Measurements from ENCODE around the gene NCK2.
"Not testable (repeated sequence)": the region's sequence is repeated elsewhere in the genome, so short reads cannot be mapped to it uniquely, and the experiment has no call there.

The NCK2 gene

DNA sequence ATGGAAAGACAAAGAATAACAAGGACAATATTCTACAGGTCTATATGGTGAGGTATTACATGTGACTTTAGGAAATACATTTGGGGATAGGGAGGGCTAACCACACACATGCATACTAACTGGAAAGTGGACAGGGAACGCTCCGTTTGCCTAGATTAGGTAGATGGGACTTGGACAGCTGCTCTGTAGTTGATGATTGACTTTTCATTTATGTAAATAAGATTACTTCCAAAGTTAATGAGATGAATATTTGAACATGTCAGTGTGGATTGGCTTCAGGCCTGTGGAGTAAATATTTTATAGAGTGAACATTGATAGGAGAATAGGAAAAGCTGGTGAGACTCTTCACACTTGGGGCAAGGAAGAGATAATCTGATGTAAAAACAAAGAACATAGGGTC, 142.0 kb downstream of the NCK2 start:
- DNase-seq (ENCODE audit: low read depth in 1 of 2, low spot score in 1 of 2) = no peak

DNA sequence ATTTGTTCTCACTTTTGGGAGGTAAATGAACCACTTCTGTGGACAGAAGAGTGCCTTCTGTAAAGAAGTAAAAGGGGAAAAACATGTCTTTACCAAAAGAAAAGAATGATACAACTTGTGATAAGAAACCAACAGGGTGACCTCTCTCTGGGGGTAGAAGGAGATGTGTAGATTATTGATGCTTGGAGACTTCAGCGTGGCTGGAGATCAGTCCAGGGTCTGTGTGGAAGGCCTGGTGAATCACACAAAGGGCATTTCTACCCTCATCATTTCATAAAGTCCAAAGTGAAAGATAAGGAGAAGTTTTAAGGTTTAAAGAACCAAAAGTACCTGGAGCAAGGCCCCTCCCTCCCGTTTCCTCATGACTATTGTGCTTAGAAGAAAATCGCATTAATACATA, 142.5 kb downstream of the NCK2 start:
- DNase-seq (ENCODE audit: low read depth in 1 of 2, low spot score in 1 of 2) = no peak

DNA sequence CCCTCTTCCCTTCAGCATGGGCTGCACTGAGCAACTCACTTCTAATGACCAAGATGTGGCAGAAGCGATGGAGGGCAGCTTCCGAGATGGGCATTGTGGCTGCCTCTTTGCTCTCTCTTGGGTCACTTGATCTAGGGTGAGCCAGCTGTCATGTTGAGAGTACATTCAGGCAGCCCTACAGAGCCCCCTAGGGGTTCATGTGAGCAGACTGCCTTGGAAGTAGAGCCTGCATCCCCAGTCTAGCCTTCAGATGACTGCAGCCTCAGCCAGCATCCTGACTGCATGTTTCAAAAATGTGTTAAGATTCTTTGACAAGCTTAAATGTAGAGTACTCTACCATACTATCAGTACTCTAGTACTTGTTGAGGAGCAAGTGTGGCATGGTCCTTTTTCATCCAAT, 143.9 kb downstream of the NCK2 start:
- no peak for DNase-seq (ENCODE audit: low read depth in 1 of 2, low spot score in 1 of 2)

DNA sequence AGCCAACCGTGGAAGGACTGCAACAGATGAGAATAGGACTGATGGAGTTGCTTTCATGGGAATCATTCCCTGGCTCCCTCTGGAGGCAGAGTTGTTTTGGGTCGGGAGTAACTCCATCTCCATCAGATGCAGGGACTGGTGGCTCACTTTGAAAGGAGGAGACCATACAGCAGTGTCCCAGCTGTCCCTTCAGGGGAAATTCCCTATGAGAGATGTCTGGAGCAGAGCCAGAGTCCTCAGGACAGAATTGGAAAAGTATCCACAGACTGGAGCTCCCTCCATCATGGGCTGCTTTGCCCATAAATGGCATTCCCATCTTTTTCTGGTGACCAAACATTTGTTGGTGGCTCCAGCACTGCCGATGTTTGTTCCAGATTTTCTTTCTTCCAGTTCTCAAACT, 144.3 kb downstream of the NCK2 start:
- DNase-seq (ENCODE audit: low read depth in 1 of 2, low spot score in 1 of 2) = no peak

GRCh38 chr2:105890111-105890510, 145.4 kb downstream of the NCK2 start:
- DNase-seq (ENCODE audit: low read depth in 1 of 2, low spot score in 1 of 2) = no peak

- no peak for DNase-seq (ENCODE audit: low read depth in 1 of 2, low spot score in 1 of 2)
Measured at GRCh38 chr2:105890856-105891255, 146.1 kb downstream of the NCK2 start.

- DNase-seq (ENCODE audit: low read depth in 1 of 2, low spot score in 1 of 2) = no peak
Measured at GRCh38 chr2:105893011-105893995, 148.6 kb downstream of the NCK2 start.

DNA sequence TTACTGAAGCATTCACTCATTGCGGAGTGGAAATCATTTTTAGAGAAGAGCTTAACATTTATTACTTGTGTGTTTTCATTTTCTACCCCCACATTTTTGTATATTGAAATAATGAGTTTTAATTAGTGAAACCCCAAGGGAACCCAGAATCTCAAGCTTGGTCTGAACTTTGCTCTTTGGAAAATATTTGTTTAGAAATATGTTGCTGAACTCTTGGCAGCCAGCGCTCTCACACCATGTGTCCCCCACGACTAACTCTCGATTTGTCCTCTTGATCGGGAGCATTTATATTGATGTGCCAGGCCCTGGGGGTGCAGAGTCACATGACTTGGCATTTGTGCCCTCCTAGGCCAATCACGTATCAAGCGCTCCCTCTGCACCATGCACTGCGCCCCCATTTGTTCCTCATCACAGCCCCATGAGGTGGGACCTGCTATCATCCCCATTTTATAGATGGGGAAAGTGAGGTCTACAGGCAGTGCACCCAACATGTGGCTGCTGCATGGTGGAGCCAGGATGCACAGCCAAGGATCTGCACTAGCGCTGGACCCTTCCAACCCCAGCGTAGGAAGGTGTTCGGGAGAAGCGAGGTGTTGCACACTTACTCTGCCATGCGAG, 149.7 kb downstream of the NCK2 start:
- DNase-seq (ENCODE audit: low read depth in 1 of 2, low spot score in 1 of 2) = no peak

DNA sequence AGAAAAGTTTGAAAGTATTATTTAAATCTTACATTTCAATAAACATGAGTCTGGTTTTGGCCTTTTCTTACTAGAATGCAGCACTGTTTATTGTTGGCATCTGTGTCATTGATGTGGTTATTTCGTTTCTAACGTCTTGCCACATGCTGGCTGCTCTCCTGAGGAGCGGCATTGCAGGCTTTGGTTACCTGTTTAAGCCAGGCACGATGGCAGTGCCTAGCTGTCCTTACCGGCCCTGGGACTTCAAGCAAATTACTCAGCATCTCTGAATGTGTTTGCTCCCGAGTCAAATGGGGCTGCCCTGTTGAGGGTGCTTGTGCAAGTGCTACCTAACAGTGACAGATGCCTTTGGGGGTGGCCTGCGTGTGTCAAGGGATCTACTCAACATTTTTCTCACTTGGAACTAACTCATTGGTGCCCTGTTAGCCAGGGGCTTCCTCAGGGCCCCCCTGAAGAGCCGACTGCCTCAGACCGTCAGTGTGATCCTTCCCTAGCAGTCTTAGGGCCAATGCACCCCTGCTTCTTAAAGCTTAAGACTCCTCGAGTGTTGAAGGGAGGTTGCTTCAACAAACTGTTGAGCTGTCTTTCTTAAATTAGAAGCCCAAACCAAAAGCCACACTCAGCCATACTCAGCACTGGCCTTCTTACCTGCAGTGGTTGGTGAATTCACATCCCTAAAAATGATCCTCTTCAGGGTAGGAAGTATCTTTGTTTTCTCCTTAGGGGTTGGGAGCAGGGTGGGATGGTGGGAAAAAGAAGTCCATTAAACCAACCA, 151.5 kb downstream of the NCK2 start:
- no peak for DNase-seq (ENCODE audit: low read depth in 1 of 2, low spot score in 1 of 2)

DNA sequence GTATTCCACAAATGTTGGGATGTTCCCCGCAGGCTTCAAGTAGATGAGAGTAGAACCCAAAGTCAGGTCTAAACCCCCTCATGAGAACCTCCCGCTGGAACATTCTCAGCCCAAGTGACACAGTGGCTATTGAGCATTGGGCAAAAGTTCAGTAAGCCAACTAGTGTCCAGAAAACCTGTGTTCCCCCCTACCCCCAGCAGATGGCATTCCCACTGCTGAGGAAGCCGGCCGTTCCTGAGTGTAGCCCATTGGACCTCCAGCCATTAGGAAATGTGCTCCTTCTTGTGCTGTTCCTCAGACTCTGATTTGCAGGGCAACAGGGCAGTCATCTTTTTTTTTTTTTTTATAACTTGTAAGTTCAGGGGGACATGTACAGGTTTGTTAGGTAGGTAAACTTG, 152.1 kb downstream of the NCK2 start:
- DNase-seq (ENCODE audit: low read depth in 1 of 2, low spot score in 1 of 2) = no peak

DNA sequence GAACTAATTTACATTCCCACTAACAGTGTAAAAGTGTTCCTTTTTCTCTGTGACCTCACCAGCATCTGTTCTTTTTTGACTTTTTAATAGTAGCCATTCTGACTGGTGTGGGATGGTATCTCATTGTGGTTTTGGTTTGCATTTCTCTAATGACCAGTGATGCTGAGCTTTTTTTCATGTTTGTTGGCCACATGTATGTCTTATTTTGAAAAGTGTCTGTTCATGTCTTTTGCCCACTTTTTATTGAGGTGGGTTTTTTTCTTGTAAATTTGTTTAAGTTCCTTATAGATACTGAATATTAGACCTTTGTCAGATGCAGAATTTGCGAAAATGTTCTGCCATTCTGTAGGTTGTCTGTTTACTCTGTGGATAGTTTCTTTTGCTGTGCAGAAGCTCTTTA, 153.0 kb downstream of the NCK2 start:
- DNase-seq (ENCODE audit: low read depth in 1 of 2, low spot score in 1 of 2) = not testable (repeated sequence)

DNA sequence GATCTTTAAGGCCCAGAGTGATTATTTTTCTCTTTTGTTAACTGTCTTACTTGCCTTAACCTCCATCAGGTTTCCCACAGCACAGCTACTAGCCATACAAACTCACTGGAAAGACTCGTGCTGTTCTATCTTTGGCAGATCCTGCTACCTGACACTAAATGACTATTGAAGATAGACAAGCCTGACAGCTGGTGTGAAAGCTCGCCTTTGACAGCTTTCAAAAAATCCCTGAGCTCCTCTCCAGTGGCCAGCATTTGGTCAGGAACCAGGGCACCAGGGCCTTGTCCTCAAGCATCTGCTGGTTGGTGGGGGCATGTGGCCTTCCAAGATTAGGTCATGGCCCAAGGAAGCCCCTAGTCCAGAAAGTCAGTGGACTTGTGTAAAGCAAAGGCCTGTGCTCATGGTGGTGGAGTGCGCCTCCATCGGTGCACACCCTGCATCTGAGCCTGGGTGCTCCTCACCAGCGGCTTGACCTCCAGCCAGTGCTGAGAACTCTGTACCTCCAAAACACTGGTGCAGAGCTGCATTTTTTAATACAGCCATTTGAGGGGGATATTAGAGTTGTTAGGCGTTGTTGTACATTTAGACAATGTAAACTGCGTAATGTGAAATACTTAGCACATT, 158.5 kb downstream of the NCK2 start:
- DNase-seq (ENCODE audit: low read depth in 1 of 2, low spot score in 1 of 2) = no peak

DNA sequence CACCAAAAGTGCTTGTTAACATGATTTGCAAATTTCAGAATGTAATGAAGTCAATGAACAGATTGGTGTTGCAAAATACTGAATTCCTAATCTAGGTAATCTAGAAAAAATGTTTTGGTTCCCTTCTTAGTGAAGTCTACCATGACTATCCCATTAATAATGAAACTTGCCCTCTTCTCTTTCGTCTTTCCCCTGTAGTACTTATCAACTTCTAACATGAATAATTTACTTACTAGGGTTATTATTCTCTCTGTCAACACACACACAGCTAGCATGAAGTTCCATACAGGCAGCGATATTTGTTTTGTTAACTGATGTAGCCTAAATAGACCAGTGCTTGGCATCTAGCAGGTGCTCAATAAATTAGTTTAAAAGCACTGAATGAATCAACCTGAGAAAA, 160.2 kb downstream of the NCK2 start:
- DNase-seq (ENCODE audit: low read depth in 1 of 2, low spot score in 1 of 2) = no peak

DNA sequence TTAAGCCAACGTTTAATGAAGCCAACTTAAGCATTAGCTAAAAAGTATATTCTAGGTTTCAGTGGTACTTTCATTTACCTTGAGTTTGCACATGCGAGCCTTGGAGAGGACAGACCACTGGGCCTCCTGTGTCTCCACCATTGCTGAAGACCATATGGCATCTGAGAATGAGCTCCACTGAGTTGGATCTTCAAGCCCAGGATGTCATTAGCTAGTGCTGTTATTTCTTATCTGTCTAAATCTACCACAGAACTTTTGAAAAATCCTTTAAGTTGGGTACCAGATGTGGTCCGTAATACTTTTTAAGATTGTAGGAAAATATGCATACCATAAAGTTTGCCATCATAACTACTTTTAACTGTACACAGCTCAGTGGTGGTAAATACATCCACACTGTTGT, 161.8 kb downstream of the NCK2 start:
- no peak for DNase-seq (ENCODE audit: low read depth in 1 of 2, low spot score in 1 of 2)

GRCh38 chr2:105907184-105907583, 162.5 kb downstream of the NCK2 start:
- DNase-seq (ENCODE audit: low read depth in 1 of 2, low spot score in 1 of 2) = no peak

DNA sequence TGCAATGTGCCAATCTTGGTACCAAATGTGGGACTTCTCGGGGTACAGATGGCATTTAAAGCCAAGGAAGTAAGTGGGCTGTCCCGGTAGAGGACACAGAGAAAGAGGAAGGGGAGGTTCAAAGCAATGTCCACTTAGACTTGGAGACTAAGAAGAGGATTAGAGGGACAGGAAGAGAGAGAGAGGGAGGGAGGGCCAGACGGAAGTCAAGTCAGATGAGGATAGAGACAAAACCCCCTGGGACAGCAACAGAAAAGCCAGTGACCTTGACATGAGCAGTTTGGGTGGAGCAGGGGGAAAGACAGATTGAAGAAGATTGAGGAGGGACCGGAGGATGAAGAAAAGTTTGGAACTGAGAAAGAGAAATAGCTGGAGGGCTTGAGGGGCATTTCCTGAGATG, 164.5 kb downstream of the NCK2 start:
- DNase-seq (ENCODE audit: low read depth in 1 of 2, low spot score in 1 of 2) = no peak

- DNase-seq (ENCODE audit: low read depth in 1 of 2, low spot score in 1 of 2) = no peak
Measured at GRCh38 chr2:105910497-105911238, 166.0 kb downstream of the NCK2 start.

DNA sequence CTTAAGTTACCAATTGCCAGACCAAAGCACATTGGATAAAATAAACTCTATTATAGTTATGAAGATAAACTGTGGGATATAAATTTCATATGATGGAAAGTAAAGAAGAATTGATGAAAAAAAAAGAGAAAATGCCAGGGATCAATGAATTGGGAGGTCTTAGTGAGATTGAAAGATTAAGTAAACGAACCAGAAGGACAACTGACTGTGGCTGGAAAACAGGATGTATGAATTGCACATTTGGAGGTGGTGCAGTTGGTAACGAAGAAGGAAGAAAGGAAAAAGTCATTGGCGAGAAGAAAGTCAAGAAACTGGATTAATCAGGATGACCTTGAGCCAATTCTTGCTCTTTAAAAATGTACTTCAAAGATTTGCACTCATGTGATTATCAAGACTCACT, 166.7 kb downstream of the NCK2 start:
- no peak for DNase-seq (ENCODE audit: low read depth in 1 of 2, low spot score in 1 of 2)

DNA sequence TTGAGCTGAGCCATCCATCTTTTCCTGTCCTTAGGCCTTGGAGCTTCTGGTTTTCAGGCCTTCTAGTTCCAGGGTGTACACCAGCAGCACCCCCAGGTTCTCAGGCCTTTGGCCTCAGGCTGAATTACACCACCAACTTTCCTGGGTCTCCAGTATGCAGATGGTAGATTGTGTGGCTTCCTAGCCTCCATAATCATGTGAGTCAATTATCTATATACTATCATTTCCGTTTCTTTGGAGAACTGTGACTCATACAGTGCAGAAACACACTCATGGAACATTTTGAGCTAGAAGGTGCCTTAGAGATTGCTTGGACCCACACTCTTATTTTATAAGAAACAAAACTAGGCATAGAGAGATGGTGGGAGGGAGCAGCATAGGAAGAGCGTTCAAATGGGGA, 167.4 kb downstream of the NCK2 start:
- no peak for DNase-seq (ENCODE audit: low read depth in 1 of 2, low spot score in 1 of 2)

DNA sequence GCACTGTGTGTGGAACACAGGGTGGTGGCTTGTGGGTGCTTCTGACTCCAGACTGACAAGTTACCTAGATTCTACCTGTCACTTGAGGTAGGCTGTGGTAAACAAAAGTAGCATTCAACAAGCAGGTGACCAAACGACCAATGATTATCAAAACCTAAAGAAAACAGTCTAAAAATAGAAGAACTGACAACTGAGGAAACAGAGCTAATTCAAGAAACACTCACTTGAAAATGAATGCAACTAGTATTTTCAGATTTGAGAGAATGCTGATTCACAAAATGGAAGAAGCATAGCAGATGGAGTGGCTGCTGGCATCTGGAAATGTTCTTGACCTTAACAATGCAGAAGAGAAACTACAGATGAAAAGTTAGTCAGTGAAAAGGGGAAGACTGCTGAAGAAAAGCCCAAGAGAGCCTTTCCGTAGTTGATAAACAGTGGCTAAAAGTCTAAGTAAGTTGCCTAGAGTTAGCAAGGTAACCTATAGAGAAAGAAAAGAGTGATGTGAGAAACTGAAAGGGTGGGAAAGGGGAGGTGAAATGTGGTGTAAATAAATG, 170.4 kb downstream of the NCK2 start:
- no peak for DNase-seq (ENCODE audit: low read depth in 1 of 2, low spot score in 1 of 2)

All from activated CD4-positive, alpha-beta T cell treated with anti-CD3 and anti-CD28 coated beads, Interleukin-2, amount 50 U/mL, for 24 hours (primary cell).